ENCODE results near the gene RAMP3. TPM values are rescaled to one million over a fixed set of nuclear protein-coding genes. Genes with fewer than 3 reads are reported as not detected.
A peak's percentile ranks its signal among the peaks of the same experiment; 100 is the strongest.

The RAMP3 gene
- total RNA-seq, 1 donor from 2014 or later = 183 TPM

- no peak for DNase-seq
- Histone ChIP-seq H3K4me3 (no peak overlapping the region), H3K27me3 (ENCODE audit: low read depth) (no peaks in the 10 kb centered on the region), H3K9me3 (no peaks in the 10 kb centered on the region), H3K27ac (peak overlapping the region; percentile 53), H3K4me1 (peaks cover 14% of the 10 kb centered on the region), H3K36me3 (no peaks in the 10 kb centered on the region)
- intact Hi-C loops (cut with DNase I) = no loop called here
- no peak for TF ChIP-seq CTCF (IDR thresholded peaks at IDR 0.05)
- ATAC-seq = no peak
Observed at GRCh38 chr7:45229156-45229920, 71.7 kb downstream of the RAMP3 start.

GRCh38 chr7:45230083-45230482 is 72.5 kb downstream of the RAMP3 start:
- peak overlapping the region; percentile 11 for H3K27ac ChIP-seq
- ATAC-seq = no peak
- intact Hi-C loops (cut with DNase I) = no loop called here
- H3K36me3 ChIP-seq = no peaks in the 10 kb centered on the region
- no peak for TF ChIP-seq CTCF (IDR thresholded peaks at IDR 0.05)
- H3K4me1 ChIP-seq = peaks cover 14% of the 10 kb centered on the region
- H3K9me3 ChIP-seq = no peaks in the 10 kb centered on the region
- no peaks in the 10 kb centered on the region for H3K27me3 ChIP-seq (ENCODE audit: low read depth)
- no peak for DNase-seq
- no peak overlapping the region for H3K4me3 ChIP-seq

- Histone ChIP-seq H3K4me1 (peaks cover 14% of the 10 kb centered on the region), H3K27ac (peak overlapping the region; percentile 11), H3K9me3 (no peaks in the 10 kb centered on the region), H3K36me3 (no peaks in the 10 kb centered on the region), H3K27me3 (ENCODE audit: low read depth) (no peaks in the 10 kb centered on the region), H3K4me3 (no peak overlapping the region)
- TF ChIP-seq CTCF (IDR thresholded peaks at IDR 0.05) = no peak
- ATAC-seq (peak in 1 of 2 donors; percentile 30), DNase-seq (no peak)
- intact Hi-C loops (cut with DNase I) = no loop called here
Observed at GRCh38 chr7:45230611-45231165, 73.1 kb downstream of the RAMP3 start.

GRCh38 chr7:45233249-45233775 is 75.7 kb downstream of the RAMP3 start:
- TF ChIP-seq CTCF (IDR thresholded peaks at IDR 0.05) = no peak
- no peaks in the 10 kb centered on the region for H3K27me3 ChIP-seq (ENCODE audit: low read depth)
- H3K9me3 ChIP-seq = no peaks in the 10 kb centered on the region
- no peak for ATAC-seq
- H3K4me1 ChIP-seq = peaks cover 12% of the 10 kb centered on the region
- no peaks in the 10 kb centered on the region for H3K36me3 ChIP-seq
- no peak overlapping the region for H3K4me3 ChIP-seq
- peak overlapping the region; percentile 34 for H3K27ac ChIP-seq
- intact Hi-C loops (cut with DNase I) = no loop called here
- DNase-seq = no peak

Other genes with a start within 250 kb of the RAMP3 start
- 36.3 TPM for gene MYO1G, start 178.8 kb upstream of the RAMP3 start, total RNA-seq
- gene CCM2, start 157.6 kb upstream of the RAMP3 start, total RNA-seq = 45.7 TPM
- gene NACAD, start 68.8 kb upstream of the RAMP3 start, total RNA-seq = 2.5 TPM
- gene TBRG4, start 46.1 kb upstream of the RAMP3 start, total RNA-seq = 54.3 TPM

Measured in lower lobe of right lung (tissue), 2 donors.